Fibroblast of skin of scalp (primary cell): ENCODE results near the gene ARL15.

Experiments used
- DNase-seq: peaks from one replicate; pipeline ENCODE4 v3.0.0-alpha.2; 2013

Gene ARL15

DNA sequence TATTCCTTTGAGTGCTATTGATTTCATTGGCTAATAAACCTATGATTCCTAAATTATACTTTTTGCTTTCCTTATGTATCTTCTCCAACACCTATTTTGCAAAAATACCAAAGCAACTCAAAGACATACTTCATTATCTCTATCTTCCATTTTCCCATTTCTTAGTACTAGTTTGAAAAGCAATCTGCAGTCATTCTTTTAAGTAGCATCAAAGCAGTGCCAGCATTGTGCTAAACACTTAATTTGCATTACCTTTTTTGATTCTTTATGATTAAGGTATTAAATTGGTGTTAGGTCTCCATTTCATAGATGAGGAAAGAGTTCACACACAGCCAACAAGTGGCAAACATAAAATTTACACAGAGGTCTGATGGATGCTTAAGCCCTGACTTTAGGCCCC is 330.3 kb downstream of the ARL15 start:
- no peak for DNase-seq

- no peak for DNase-seq
These were observed 336.4 kb downstream of the ARL15 start for GRCh38 chr5:53974021-53974420.

- no peak for DNase-seq
These were observed 338.1 kb downstream of the ARL15 start for GRCh38 chr5:53972314-53972713.

GRCh38 chr5:53971551-53971950 is 338.8 kb downstream of the ARL15 start:
- no peak for DNase-seq

GRCh38 chr5:53971131-53971530 is 339.2 kb downstream of the ARL15 start:
- no peak for DNase-seq

DNA sequence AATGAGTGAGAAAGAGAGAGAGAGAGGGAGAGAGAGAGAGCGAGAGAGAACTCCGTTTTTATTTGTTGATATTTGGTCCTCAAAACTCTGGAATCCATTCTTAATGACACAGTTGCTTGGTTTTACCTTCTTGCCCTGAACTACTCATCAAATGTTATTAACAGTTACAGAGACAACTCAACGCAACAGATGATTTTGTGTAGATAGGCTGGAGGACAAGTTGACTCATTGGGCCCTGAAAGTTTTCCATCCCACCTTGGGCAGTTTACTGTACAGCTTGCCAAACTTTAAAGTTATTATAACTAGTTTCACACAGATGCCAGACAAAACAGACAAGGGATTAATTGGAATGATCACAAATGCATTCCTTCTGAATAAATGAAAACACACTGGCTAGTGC is 339.9 kb downstream of the ARL15 start:
- DNase-seq, result no peak

- no peak for DNase-seq
These were observed 341.1 kb downstream of the ARL15 start for GRCh38 chr5:53969176-53969730.

- DNase-seq, result peak; percentile 72
These were observed 344.9 kb downstream of the ARL15 start for GRCh38 chr5:53965459-53965858.

DNA sequence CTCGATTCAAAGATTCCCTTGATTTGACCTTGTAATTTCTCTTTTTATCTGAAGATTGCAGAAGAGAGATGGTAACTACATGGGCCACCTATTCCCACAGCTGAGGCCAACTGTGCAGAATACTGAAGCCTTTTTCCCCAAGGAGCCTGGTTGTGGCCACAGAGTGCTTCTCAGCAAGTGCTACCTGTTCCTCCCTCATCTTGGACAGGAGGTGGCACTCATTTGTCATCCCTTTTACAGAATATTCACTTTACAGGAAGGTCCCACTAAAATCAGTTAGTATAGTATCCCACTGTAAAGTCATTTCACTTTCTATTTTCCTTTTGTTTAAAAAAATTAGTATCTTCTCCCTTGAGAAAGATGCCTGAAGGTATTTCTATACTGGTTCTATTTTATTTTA is 346.4 kb downstream of the ARL15 start:
- DNase-seq, result no peak

GRCh38 chr5:53962306-53962705 is 348.1 kb downstream of the ARL15 start:
- DNase-seq, result no peak

- no peak for DNase-seq
These were observed 353.7 kb downstream of the ARL15 start for GRCh38 chr5:53956632-53957031.

DNA sequence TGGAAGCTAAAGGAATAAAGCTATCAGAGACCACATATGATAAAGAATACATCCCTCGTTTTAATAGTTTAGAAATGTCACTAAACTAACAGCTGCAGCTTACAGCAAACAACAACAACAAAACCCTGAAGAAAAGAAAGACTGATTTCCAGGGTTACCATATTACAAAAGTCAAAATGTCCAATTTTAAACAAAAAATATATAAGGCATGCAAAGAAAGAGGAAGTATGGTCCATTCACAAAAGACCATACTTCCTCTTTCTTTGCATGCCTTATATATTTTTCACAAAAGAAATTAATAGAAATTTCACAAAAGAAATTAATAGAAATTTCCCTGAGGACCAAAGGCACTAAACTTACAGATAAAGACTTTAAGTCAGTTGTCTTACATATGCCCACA is 354.2 kb downstream of the ARL15 start:
- DNase-seq, result no peak

- no peak for DNase-seq
These were observed 359.8 kb downstream of the ARL15 start for GRCh38 chr5:53950621-53951020.

DNA sequence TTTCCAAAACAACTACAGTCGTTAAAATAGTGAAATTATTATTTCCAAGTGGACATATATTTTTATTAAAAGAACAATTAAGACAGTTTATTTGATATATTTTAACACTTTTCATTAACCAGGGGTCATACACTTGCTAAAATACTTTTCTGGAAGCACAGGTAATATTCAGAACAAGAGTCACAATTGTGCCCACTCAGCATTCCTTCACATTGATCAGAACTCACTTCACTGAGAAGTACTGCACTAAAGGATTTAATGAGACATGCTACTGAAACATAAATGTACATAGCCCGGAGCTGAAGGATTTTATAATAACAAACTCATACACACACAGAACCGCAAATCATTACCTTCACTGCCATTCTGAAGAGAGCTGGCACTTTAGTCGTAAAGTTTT is 361.8 kb downstream of the ARL15 start:
- no peak for DNase-seq

GRCh38 chr5:53946405-53947100 is 363.8 kb downstream of the ARL15 start:
- no peak for DNase-seq

DNA sequence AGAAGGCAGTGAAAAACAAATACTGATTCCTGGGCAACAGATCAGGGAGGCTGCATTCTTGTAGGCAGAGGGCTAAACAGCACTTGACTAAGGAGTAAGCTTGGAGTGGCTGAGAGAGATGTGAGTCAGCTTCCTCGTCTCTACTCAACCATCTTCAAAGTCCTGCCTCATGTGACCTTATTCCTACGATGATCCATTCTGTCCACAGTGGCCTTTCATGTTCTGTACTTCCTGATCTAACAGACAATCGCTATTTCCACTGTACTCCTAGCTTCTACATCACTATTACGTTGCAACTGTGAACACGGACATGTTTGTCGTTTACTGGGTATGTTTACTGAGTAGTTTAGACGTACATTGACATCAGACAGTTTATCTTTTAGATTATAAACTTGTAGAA is 365.4 kb downstream of the ARL15 start:
- DNase-seq, result no peak

DNA sequence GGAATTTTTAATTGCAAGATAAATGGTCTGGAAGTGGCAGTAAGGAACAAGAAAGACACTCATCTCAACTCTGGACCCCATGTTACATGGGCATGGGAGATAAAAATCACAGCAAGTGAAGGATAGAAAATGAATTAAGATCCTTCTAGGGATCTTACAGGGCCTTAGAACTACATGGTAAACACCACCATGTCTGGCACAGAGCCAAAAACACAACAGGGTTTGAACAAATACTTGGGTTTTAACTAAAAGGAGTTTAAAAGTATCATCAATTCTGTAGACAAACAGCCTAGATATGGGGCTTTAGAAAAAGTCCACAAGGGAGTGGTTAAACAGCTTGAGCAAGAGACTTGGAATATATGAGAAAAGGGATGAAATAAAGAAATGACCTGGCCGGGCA is 366.4 kb downstream of the ARL15 start:
- DNase-seq, result no peak

- DNase-seq, result peak; percentile 35
These were observed 367.6 kb downstream of the ARL15 start for GRCh38 chr5:53942724-53943123.

- DNase-seq, result no peak
These were observed 369.5 kb downstream of the ARL15 start for GRCh38 chr5:53940921-53941320.

GRCh38 chr5:53937467-53937866 is 372.9 kb downstream of the ARL15 start:
- DNase-seq, result no peak

DNA sequence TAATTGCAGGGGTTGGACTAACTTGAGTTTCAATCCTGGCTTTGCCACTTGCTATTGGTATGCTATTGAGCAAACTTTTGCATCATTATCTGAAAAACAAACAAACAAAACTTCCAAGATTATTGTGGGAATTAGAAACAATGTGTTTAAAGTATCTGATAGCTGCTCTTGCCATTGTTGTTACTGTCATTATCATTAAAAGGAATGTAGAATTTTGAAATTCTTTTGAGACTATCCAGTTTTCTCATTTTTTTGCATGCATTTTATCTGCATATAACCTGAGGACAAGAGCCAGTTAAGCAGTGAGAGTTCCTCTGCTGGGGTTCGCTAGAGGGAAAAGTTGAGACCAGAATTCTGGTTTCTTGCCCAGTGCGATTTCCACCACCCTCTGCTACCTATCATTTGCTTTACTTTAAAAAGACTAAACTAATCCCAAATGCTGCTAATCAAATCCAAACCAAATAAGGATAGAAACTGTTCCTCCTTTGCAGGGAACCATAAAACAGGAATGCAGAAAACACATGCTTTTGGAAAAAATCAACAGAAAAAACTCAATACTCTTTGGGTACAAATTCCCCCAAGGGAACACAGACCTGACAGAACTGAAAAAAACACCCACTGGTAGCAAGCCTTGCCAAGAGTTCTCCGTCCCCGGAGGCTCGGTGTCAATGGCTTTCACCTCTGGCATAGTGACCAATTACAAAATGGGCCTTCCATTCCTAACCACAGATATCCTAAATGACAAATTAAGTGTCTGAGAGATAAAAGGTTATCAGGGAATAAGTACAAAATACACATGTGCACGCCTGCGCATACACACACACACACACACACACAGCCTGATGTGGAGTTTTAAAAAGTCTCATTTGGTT is 373.7 kb downstream of the ARL15 start:
- DNase-seq, result peak; percentile 14

- peak; percentile 79 for DNase-seq
These were observed 376.1 kb downstream of the ARL15 start for GRCh38 chr5:53934151-53934820.

GRCh38 chr5:53932351-53932750 is 378.0 kb downstream of the ARL15 start:
- no peak for DNase-seq
